HL-60 (cell line): ENCODE results near the gene SSBP1.

Source experiments
- DNase-seq, 2 experiments: peaks; one replicate each; pipeline ENCODE4 v3.0.0-alpha.2; 2010 to 2020; ENCODE audit warnings: low read depth in 1 of 2, low spot score in 1 of 2
- H3K27ac ChIP-seq: fragments of 250-450 bp; sonication (Bioruptor Pico); replicated peaks from 2 replicates; pipeline ENCODE4 v1.5.1; 2020; ENCODE audit warnings: mild to moderate bottlenecking, moderate library complexity
- H3K27me3 ChIP-seq: fragments of 250-450 bp; sonication (Bioruptor Pico); 2 replicates; pipeline ENCODE4 v1.5.1; 2021; ENCODE audit warnings: mild to moderate bottlenecking, moderate library complexity; ENCODE audit not compliant: insufficient read depth, poor library complexity, severe bottlenecking
- H3K4me3 ChIP-seq: replicated peaks from 2 replicates; pipeline ENCODE4 v1.5.1; 2011; ENCODE audit warnings: mild to moderate bottlenecking, control low read depth, low read length; ENCODE audit not compliant: insufficient read depth
- CTCF ChIP-seq: IDR thresholded peaks from one replicate; pipeline ENCODE4 v1.5.1; 2011; ENCODE audit warnings: low read length, control low read depth, inconsistent platforms; ENCODE audit not compliant: insufficient read depth
- GABPA ChIP-seq: IDR thresholded peaks from 2 replicates; pipeline ENCODE4 v1.6.1; 2012; ENCODE audit warnings: low read depth
- POLR2AphosphoS5 ChIP-seq: IDR thresholded peaks from 2 replicates; pipeline ENCODE4 v1.6.1; 2012; ENCODE audit warnings: low read depth
- REST ChIP-seq: IDR thresholded peaks from 2 replicates; pipeline ENCODE4 v1.6.1; 2012; ENCODE audit warnings: low read depth; ENCODE audit not compliant: insufficient replicate concordance
- SPI1 ChIP-seq: IDR thresholded peaks from 2 replicates; pipeline ENCODE4 v1.6.1; 2012; ENCODE audit warnings: low read depth, mild to moderate bottlenecking, borderline replicate concordance

SSBP1 gene

GRCh38 chr7:141738592-141739013 is 445 bp downstream of the SSBP1 start:
- no peak for TF ChIP-seq SPI1
- H3K27ac ChIP-seq = peak overlapping the region; percentile 84
- no peak for DNase-seq
- H3K4me3 ChIP-seq = peak overlapping the region; percentile 94
- no peaks in the 10 kb centered on the region for H3K27me3 ChIP-seq

GRCh38 chr7:141739250-141739649 is 1.1 kb downstream of the SSBP1 start:
- no peaks in the 10 kb centered on the region for H3K27me3 ChIP-seq
- peak overlapping the region; percentile 84 for H3K27ac ChIP-seq
- H3K4me3 ChIP-seq = peak overlapping the region; percentile 94
- DNase-seq = no peak
- no peak for TF ChIP-seq POLR2AphosphoS5
- TF ChIP-seq CTCF = no peak
- TF ChIP-seq GABPA = no peak
- no peak for TF ChIP-seq SPI1
- TF ChIP-seq REST = no peak

GRCh38 chr7:141742229-141742628 is 4.1 kb downstream of the SSBP1 start:
- no peak overlapping the region for H3K4me3 ChIP-seq
- TF ChIP-seq SPI1 (no peak), CTCF (no peak)

GRCh38 chr7:141744131-141744530 is 6.0 kb downstream of the SSBP1 start:
- H3K4me3 ChIP-seq = no peak overlapping the region
- no peaks in the 10 kb centered on the region for H3K27me3 ChIP-seq
- DNase-seq = no peak
- no peak overlapping the region for H3K27ac ChIP-seq
- TF ChIP-seq SPI1 = no peak
- TF ChIP-seq REST = no peak
- TF ChIP-seq CTCF = no peak
- no peak for TF ChIP-seq POLR2AphosphoS5
- no peak for TF ChIP-seq GABPA

More at GRCh38 chr7:141742229-141742628, 4.1 kb downstream of the SSBP1 start:
- Histone ChIP-seq H3K27ac (no peak overlapping the region), H3K27me3 (no peaks in the 10 kb centered on the region)
- DNase-seq = no peak
